Muscle layer of colon (tissue), 2 donors: Measurements from ENCODE around the gene DEPDC1.
"Not testable (repeated sequence)": the region's sequence is repeated elsewhere in the genome, so short reads cannot be mapped to it uniquely, and the experiment has no call there.

Source experiments
- H3K27ac ChIP-seq: one replicate; pipeline ENCODE4 v1.7.0; 2013; ENCODE audit warnings: low read depth, mild to moderate bottlenecking, low read length, moderate library complexity
- H3K27me3 ChIP-seq, 2 donors: one replicate each; pipeline ENCODE4 v1.7.0; 2013; ENCODE audit warnings: low read length in 2 of 2, mild to moderate bottlenecking in 2 of 2; ENCODE audit not compliant: insufficient read depth in 2 of 2, control insufficient read depth in 1 of 2
- H3K36me3 ChIP-seq: one replicate; pipeline ENCODE4 v1.7.0; 2013; ENCODE audit warnings: mild to moderate bottlenecking, low read length; ENCODE audit not compliant: insufficient read depth
- H3K4me1 ChIP-seq: one replicate; pipeline ENCODE4 v1.7.0; 2013; ENCODE audit warnings: mild to moderate bottlenecking, low read length; ENCODE audit not compliant: insufficient read depth
- H3K4me3 ChIP-seq, 2 donors: one replicate each; pipeline ENCODE4 v1.7.0; 2013; ENCODE audit warnings: low read length in 2 of 2, low read depth in 1 of 2, mild to moderate bottlenecking in 1 of 2, moderate library complexity in 1 of 2
- H3K9ac ChIP-seq: one replicate; pipeline ENCODE4 v1.7.0; 2013; ENCODE audit warnings: low read length
- H3K9me3 ChIP-seq: one replicate; pipeline ENCODE4 v1.7.0; 2013; ENCODE audit warnings: mild to moderate bottlenecking, low read length
- donor health status: abdominal sarcoma.
- donor health status: Adenocarcinoma of cecum.

Gene DEPDC1

DNA sequence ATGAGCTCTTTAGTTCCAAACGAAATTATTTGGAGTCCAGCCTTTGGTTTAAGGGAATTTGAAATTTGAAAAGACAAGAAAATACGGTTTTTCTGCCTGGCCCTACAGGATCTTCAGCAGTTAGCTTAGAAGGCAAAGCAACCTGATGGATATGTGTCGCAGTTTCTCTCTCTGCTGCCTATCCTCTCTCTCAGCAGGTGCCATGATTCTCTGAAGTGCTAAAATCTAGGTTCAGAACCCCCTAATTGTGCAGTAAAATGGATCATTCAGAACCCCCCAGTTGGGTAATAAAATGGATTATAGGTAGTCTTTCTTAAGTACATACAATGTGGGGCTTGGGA lies 446 bp upstream of the DEPDC1 start:
- Histone ChIP-seq H3K9ac (peak overlapping the region; percentile 42), H3K27me3 (no peaks in the 10 kb centered on the region), H3K36me3 (no peaks in the 10 kb centered on the region), H3K27ac (no peak overlapping the region), H3K9me3 (no peaks in the 10 kb centered on the region), H3K4me3 (peak overlapping the region; percentile 96 to 99), H3K4me1 (peaks cover 8% of the 10 kb centered on the region)

DNA sequence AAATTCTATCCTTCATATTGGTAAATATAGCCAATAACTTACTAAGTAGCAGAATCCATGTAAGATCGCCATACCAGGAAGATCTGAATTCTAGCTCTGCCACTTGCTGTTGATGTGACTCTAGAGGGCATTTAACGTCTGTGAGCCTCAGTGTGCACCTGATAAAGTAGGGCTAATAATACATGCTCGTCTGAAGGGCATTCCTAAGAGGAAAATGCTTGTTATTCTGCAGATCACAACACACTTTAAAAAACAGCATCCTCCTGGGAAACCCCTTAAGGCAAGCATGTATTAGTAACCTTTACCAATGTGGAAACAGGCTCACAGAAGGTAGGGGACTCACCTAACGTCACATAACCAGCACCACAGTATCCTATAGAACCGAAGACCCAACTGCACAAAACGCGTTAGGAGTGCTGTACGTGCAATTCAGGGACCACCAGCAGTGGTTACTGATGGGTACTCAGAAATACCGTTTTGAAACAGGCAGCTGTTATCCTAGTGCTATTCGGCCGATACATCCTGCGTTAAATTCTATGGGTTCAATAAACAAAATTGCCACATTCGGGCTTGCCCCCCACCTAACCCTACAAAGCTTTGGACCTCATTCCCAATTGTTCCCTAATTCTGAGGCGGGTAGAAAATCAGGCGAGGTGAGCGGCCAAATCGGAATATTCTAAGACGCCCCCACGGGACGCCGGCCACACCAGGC lies 758 bp downstream of the DEPDC1 start:
- Histone ChIP-seq H3K27me3 (no peaks in the 10 kb centered on the region), H3K4me1 (peaks cover 8% of the 10 kb centered on the region), H3K9ac (no peak overlapping the region), H3K27ac (no peak overlapping the region), H3K4me3 (peak overlapping the region; percentile 96 to 99), H3K9me3 (no peaks in the 10 kb centered on the region), H3K36me3 (no peaks in the 10 kb centered on the region)

DNA sequence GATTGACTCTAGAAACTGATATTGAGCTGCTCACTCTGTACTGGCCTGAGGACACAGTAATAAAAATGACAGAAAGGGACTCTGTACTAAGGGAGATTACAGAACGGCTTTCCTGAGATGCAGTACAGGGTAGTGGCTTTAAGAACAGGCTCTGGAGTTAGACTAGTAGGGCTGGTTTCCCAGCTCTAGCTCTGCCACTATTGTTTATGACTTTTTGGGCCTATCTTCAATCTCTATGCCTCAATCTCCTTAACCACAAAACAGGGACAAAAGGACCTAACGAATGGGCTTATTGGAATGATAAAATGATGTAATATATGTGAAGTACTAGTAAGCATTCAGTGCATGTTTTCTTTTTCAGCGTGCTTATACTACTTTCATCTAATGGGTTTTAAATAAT lies 1.4 kb downstream of the DEPDC1 start:
- Histone ChIP-seq H3K4me3 (no peak overlapping the region), H3K9ac (no peak overlapping the region), H3K36me3 (no peaks in the 10 kb centered on the region), H3K4me1 (peaks cover 8% of the 10 kb centered on the region), H3K27me3 (no peaks in the 10 kb centered on the region), H3K27ac (no peak overlapping the region), H3K9me3 (no peaks in the 10 kb centered on the region)

DNA sequence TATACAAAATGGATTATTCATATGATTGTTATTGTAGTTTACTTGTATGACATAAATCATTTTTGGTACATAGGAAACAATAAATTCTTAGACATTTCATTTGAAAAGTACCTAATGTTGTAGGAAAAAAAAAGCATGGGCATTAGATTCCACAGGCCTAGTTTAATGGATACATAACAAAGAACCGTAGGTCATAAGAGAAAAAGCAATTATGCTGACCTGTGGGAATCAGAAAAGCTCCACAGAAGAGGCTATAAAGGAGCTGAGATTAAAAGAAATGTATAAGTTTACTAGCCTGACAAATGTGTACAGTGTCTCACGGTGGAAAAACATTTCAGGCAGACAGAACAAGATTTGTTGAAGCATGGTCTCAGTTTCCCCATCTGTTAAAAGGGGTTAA lies 3.7 kb downstream of the DEPDC1 start:
- Histone ChIP-seq H3K9ac (no peak overlapping the region), H3K4me3 (no peak overlapping the region), H3K27me3 (no peaks in the 10 kb centered on the region), H3K4me1 (peaks cover 8% of the 10 kb centered on the region), H3K9me3 (no peaks in the 10 kb centered on the region), H3K27ac (no peak overlapping the region), H3K36me3 (no peaks in the 10 kb centered on the region)

DNA sequence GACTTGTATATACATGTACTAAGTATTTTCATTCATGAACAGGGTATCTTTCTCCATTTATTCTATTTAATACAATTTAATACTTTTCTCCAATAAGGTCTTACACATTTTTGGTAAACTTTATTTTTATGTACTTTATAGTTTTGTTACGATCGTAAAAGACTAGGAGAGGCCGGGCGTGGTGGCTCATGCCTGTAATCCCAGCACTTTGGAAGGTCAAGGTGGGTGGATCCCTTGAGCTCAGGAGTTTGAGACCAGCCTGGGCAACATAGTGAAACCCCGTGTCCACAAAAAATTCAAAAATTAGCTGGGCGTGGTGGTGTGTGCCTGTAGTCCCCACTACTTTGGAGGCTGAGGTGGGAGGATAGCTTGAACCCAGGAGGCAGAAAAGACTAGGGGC lies 4.6 kb downstream of the DEPDC1 start:
- not testable (repeated sequence) for H3K4me3 ChIP-seq, H3K4me1 ChIP-seq, H3K9me3 ChIP-seq, H3K27me3 ChIP-seq, H3K27ac ChIP-seq, H3K36me3 ChIP-seq, H3K9ac ChIP-seq

DNA sequence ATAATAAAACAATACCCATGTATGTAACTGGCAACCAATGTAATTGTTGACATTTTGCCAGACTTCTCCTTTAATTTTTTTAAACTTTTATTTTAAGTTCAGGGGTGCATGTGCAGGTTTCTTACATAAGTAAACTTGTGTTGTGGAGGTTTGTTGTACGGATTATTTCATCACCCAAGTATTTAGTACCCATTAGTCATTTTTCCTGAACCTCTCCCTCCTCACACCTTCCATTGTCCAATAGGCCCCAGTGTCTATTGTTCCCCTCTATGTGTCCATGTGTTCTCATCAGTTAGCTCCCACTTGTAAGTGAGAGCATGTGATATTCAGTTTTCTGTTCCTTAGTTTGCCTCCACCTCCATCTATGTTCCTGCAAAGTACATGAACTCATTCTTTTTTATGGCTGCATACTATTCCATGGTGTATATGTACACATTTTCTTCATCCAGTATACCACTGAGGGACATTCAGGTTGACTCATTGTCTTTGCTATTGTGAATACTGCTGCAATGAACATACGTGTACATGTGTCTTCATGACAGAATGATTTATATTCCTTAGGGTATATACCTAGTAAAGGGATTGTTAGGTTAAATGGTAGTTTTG lies 6.7 kb downstream of the DEPDC1 start:
- no peak overlapping the region for H3K4me3 ChIP-seq

DNA sequence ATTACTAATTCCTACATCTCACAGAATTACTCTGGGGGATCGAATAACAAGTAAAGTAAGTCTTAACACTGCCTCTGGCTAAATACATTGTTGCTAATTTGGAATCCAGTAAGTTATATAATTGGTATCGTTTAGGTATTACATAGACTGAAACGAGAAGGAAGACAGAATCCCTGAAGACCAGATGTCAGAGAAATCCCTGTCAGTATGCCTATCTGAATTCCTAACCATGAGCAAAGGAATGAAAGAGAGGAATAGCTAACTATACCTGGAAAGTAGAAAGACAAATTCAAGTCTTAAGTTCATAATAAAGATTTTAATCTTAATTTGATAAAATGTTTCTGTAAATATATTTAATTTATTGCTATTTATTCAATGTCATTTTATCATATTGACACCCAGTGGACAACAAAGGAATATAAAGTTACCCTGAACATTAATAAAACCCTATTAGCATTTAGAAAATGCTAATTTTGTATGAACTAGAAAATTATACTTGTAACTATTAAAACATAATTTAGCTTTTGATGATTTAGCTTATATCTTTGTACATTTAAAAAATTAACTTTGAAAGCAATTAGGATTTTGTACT lies 11.4 kb downstream of the DEPDC1 start:
- H3K4me1 ChIP-seq, result no peaks in the 10 kb centered on the region
- no peak overlapping the region for H3K9ac ChIP-seq
- H3K36me3 ChIP-seq, result no peaks in the 10 kb centered on the region
- no peak overlapping the region for H3K27ac ChIP-seq
- H3K27me3 ChIP-seq, result no peaks in the 10 kb centered on the region
- no peak overlapping the region for H3K4me3 ChIP-seq
- no peaks in the 10 kb centered on the region for H3K9me3 ChIP-seq

More for the DNA sequence above, 6.7 kb downstream of the DEPDC1 start:
- Histone ChIP-seq H3K36me3 (no peaks in the 10 kb centered on the region), H3K9me3 (no peaks in the 10 kb centered on the region), H3K4me1 (no peaks in the 10 kb centered on the region), H3K9ac (no peak overlapping the region), H3K27me3 (no peaks in the 10 kb centered on the region), H3K27ac (no peak overlapping the region)

DNA sequence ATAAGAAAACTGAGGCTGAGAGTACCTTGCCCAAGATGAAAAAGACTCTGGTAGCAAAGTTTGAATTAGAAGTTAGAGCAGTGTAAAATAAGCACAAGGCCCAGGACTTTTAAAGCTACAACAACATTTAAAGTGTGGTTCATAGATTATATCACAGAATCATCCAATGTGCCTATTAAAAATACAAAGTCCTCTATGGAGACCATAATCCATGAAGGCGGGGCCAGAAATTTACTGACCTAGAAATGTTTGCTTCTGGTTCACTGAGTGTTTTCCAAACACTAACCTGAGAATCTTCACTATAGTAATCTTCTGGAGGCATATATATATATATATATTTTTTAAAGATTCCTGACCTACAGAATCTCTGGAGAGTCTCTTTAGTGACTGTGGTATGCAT lies 12.3 kb downstream of the DEPDC1 start:
- H3K27me3 ChIP-seq, result no peaks in the 10 kb centered on the region
- H3K4me3 ChIP-seq, result no peak overlapping the region
- no peaks in the 10 kb centered on the region for H3K4me1 ChIP-seq

DNA sequence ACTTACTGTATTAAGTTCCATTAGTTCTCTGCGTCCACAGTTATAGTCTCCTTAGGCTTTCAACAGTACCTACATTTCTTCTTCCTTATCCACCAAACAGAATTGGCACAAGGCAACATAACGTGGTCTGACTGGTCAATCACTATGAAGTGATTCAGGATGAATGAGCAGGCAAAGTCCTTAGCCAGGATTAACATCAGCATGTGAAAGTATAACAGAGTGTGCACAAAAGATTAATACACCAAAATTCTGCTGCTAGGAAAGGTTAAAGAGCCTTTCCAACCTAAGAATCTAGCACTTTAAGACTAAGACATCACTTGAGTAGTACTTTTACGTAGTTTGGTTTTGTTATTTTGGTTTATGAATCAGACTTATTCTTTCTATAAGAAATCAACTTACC lies 15.8 kb downstream of the DEPDC1 start:
- Histone ChIP-seq H3K9me3 (no peaks in the 10 kb centered on the region), H3K27ac (no peak overlapping the region), H3K36me3 (no peaks in the 10 kb centered on the region), H3K4me1 (no peaks in the 10 kb centered on the region), H3K27me3 (no peaks in the 10 kb centered on the region), H3K9ac (no peak overlapping the region), H3K4me3 (no peak overlapping the region)

More for the DNA sequence above, 12.3 kb downstream of the DEPDC1 start:
- Histone ChIP-seq H3K36me3 (no peaks in the 10 kb centered on the region), H3K27ac (no peak overlapping the region), H3K9ac (no peak overlapping the region), H3K9me3 (no peaks in the 10 kb centered on the region)

DNA sequence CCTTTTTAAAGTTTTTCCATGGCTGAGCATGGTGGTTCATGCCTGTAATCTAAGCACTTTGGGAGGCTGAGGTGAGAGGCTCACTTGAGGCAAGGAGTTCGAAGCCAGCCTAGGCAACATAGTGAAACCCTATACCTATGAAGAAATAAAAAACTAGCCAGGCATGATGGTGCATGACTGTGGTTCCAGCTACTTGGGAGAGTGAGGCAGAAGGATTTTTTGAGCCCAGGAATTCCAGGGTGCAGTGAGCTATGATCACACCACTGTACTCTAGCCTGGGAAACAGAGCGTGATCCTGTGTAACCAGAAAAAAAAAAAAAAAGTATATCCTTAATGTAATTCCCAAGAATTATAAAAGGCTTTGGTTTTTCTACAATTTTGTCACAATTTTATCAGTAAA lies 17.4 kb downstream of the DEPDC1 start:
- Histone ChIP-seq H3K36me3 (no peaks in the 10 kb centered on the region), H3K4me3 (no peak overlapping the region), H3K9ac (no peak overlapping the region), H3K27ac (no peak overlapping the region), H3K27me3 (no peaks in the 10 kb centered on the region), H3K9me3 (no peaks in the 10 kb centered on the region), H3K4me1 (no peaks in the 10 kb centered on the region)

DNA sequence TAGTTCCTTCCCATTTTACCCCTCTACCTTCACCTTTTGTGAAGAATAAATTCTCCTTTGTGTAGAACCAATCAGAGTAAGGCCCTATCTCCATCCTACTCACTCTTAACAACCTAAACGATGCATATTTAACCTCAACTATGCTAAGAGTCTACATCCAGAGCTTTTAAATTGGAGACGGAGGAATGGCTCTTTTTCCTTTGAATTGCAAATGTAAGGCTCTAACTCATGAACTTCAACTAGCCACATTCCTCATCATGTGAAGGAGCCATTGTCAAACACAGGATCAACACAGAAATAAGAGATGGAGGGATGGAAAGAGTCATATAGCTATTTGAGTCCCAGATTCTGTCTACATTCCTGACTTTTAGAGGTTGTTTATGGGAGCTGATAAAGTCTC lies 18.2 kb downstream of the DEPDC1 start:
- H3K4me1 ChIP-seq, result no peaks in the 10 kb centered on the region
- no peaks in the 10 kb centered on the region for H3K36me3 ChIP-seq
- H3K27me3 ChIP-seq, result no peaks in the 10 kb centered on the region
- no peak overlapping the region for H3K4me3 ChIP-seq
- H3K9me3 ChIP-seq, result no peaks in the 10 kb centered on the region
- H3K27ac ChIP-seq, result no peak overlapping the region
- H3K9ac ChIP-seq, result no peak overlapping the region

DNA sequence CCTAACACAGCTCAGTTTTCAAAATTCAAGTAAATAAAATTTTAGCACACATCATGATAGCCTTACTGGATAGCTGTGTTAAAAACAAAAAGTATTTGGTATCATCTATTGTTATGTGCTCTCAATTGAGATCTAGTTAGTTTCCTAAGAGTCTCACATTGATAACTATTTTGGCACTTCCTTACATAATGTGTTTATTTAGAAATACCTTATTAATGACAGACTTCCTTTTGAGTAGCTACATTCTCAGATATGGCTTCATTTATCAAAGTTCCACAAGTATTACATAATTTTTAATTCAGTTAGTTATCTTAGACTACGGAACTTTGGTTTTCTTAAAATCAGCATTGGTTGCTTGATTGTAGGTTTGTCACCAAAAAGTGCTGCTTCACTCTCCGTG lies 20.3 kb downstream of the DEPDC1 start:
- not testable (repeated sequence) for H3K9me3 ChIP-seq, H3K4me3 ChIP-seq, H3K9ac ChIP-seq, H3K36me3 ChIP-seq, H3K4me1 ChIP-seq, H3K27me3 ChIP-seq, H3K27ac ChIP-seq
